ENCODE data around the gene NEXN. TPM values are rescaled to one million over a fixed set of nuclear protein-coding genes. Genes with fewer than 3 reads are reported as not detected.

NEXN gene
- total and polyA plus RNA-seq, 4 donors = 7.6 to 20.9 (median 12.5) TPM

DNA sequence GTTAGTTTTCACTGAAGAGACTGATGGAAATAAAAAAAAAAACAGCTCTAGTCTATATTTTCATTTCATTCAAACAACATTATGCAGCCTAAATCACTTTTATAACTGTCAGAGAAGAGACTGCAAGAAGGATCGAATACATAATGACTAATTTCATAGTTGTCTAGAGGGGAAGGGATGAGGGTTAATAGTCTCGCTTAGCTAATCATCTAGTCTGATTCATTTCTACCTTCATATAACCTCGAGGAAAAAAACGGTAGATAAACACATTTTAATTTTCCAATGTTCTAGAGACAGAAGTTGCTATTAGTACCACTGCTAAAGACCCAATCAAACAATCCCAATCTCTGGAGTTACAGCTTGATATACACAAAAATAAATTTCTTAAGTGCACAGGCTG is 87.0 kb downstream of the NEXN start:
- peak overlapping the region; percentile 28 to 61 for H3K9ac ChIP-seq (ENCODE audit: insufficient read depth in 1 of 2, low read length in 2 of 2)
- no peaks in the 10 kb centered on the region for H3K9me3 ChIP-seq (ENCODE audit: control insufficient read depth in 4 of 4, insufficient read depth in 3 of 4, low read length in 3 of 4)
- peaks cover 0 to 28% (median 8%) of the 10 kb centered on the region in 5 donors for H3K4me1 ChIP-seq (ENCODE audit: control insufficient read depth in 5 of 5, insufficient read depth in 5 of 5, low read length in 5 of 5)
- no peak overlapping the region for H3K27ac ChIP-seq (ENCODE audit: low read depth in 1 of 2, low read length in 1 of 2)
- H3K36me3 ChIP-seq (ENCODE audit: control insufficient read depth in 4 of 4, insufficient read depth in 4 of 4, low read length in 4 of 4) = peaks cover 0 to 22% (median 7%) of the 10 kb centered on the region in 4 donors
- TF ChIP-seq, protein P1, sequence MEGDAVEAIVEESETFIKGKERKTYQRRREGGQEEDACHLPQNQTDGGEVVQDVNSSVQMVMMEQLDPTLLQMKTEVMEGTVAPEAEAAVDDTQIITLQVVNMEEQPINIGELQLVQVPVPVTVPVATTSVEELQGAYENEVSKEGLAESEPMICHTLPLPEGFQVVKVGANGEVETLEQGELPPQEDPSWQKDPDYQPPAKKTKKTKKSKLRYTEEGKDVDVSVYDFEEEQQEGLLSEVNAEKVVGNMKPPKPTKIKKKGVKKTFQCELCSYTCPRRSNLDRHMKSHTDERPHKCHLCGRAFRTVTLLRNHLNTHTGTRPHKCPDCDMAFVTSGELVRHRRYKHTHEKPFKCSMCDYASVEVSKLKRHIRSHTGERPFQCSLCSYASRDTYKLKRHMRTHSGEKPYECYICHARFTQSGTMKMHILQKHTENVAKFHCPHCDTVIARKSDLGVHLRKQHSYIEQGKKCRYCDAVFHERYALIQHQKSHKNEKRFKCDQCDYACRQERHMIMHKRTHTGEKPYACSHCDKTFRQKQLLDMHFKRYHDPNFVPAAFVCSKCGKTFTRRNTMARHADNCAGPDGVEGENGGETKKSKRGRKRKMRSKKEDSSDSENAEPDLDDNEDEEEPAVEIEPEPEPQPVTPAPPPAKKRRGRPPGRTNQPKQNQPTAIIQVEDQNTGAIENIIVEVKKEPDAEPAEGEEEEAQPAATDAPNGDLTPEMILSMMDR (IDR thresholded peaks at IDR 0.05; ENCODE audit: control extremely low read depth, extremely low read depth) = no peak
- WGBS, 2 donors = 37 to 52% methylated on average over 4 of the region's 4 CpGs
- no peak overlapping the region for H3K4me3 ChIP-seq
- ATAC-seq (ENCODE audit: insufficient read depth, low FRiP score) = no peak
- no peak for DNase-seq
- no peaks in the 10 kb centered on the region for H3K27me3 ChIP-seq (ENCODE audit: control insufficient read depth in 3 of 3, insufficient read depth in 3 of 3, low read length in 2 of 3)

DNA sequence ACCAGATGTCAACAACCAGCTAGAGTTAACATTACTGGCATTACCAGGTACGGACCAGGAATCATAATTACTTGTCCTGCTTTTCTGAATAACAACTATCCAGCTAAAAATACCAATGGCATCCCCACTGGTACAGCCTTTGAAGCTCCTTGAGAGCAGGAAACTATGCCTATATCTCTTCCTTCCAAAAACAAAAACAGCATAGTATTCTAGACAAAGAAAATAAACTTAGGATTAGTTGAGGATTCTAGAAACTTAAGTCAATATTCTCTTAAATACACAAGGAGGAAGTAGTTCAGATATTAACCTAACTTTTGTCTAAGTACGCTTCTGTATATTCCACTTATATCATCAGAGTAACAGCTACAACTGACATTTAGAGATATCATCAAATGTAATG is 87.5 kb downstream of the NEXN start:
- Histone ChIP-seq H3K27ac (ENCODE audit: low read depth in 1 of 2, low read length in 1 of 2) (no peak overlapping the region), H3K4me1 (ENCODE audit: control insufficient read depth in 5 of 5, insufficient read depth in 5 of 5, low read length in 5 of 5) (peaks cover 0 to 33% (median 8%) of the 10 kb centered on the region in 5 donors), H3K27me3 (ENCODE audit: control insufficient read depth in 3 of 3, insufficient read depth in 3 of 3, low read length in 2 of 3) (no peaks in the 10 kb centered on the region), H3K36me3 (ENCODE audit: control insufficient read depth in 4 of 4, insufficient read depth in 4 of 4, low read length in 4 of 4) (peaks cover 0 to 20% (median 7%) of the 10 kb centered on the region in 4 donors), H3K9ac (ENCODE audit: insufficient read depth in 1 of 2, low read length in 2 of 2) (peak overlapping the region; percentile 28 to 61), H3K4me3 (no peak overlapping the region), H3K9me3 (ENCODE audit: control insufficient read depth in 4 of 4, insufficient read depth in 3 of 4, low read length in 3 of 4) (no peaks in the 10 kb centered on the region)
- WGBS, 2 donors = 25 to 37% methylated on average over 2 of the region's 2 CpGs
- TF ChIP-seq, protein P1 (IDR thresholded peaks at IDR 0.05; ENCODE audit: control extremely low read depth, extremely low read depth) = no peak
- DNase-seq (peak in 1 of 3 donors; percentile 42), ATAC-seq (ENCODE audit: insufficient read depth, low FRiP score) (no peak)

DNA sequence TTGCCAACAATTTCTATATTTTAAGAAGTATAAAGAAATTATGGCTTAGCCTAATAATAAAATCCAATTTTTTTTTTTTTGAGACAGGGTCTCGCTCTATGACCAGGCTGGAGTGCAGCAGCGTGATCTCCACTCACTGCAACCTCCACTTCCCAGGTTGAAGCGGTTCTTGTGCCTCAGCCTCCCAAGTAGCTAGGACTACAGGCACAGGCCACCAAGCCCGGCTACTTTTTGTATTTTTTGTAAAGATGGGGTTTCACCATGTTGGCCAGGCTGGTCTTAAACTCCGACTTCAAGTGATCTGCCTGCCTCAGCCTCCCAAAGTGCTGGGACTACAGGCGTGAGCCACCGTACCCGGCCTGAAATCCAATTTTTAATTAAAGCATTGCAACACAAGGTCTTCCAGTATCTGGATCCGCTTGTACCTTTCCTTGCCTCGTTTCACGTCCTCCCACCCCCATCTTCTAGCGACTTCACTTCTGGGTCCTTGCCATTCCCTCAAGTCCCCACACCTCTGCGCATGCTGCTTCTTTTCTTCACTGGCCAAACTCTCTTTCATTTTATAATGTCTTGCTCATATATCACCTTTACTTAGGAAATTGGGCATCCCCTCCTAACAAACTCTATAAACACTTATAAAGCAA is 88.1 kb downstream of the NEXN start:
- Histone ChIP-seq H3K36me3 (ENCODE audit: control insufficient read depth in 4 of 4, insufficient read depth in 4 of 4, low read length in 4 of 4) (peaks cover 0 to 19% (median 7%) of the 10 kb centered on the region in 4 donors), H3K4me1 (ENCODE audit: control insufficient read depth in 5 of 5, insufficient read depth in 5 of 5, low read length in 5 of 5) (peaks cover 0 to 33% (median 10%) of the 10 kb centered on the region in 5 donors), H3K27me3 (ENCODE audit: control insufficient read depth in 3 of 3, insufficient read depth in 3 of 3, low read length in 2 of 3) (no peaks in the 10 kb centered on the region), H3K4me3 (peak overlapping the region; percentile 1), H3K9me3 (ENCODE audit: control insufficient read depth in 4 of 4, insufficient read depth in 3 of 4, low read length in 3 of 4) (no peaks in the 10 kb centered on the region), H3K9ac (ENCODE audit: insufficient read depth in 1 of 2, low read length in 2 of 2) (peak overlapping the region in 1 of 2 donors; percentile 9), H3K27ac (ENCODE audit: low read depth in 1 of 2, low read length in 1 of 2) (no peak overlapping the region)
- WGBS, 2 donors = 70 to 78% methylated on average over 13 of the region's 13 CpGs
- ATAC-seq (ENCODE audit: insufficient read depth, low FRiP score) (no peak), DNase-seq (peak in 1 of 3 donors; percentile 26)
- TF ChIP-seq, protein P1 (IDR thresholded peaks at IDR 0.05; ENCODE audit: control extremely low read depth, extremely low read depth) = no peak

DNA sequence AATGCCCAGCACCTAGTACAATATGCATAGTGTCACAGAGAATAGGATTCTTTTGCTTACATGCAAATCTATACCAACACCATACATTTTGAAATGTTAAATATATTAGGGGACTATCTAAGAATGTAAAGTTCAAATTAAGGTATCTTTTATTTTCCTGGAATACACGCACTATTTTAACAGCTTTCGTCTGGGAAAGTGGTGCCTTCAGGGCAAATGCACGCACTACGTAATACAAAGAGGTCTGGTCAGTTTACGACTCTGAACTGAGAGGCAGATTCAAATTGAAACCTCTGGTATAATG is 89.5 kb downstream of the NEXN start:
- WGBS, 2 donors = 0 to 1% methylated on average over 5 of the region's 5 CpGs
- H3K9me3 ChIP-seq (ENCODE audit: control insufficient read depth in 4 of 4, insufficient read depth in 3 of 4, low read length in 3 of 4) = no peaks in the 10 kb centered on the region
- TF ChIP-seq, protein P1 (IDR thresholded peaks at IDR 0.05; ENCODE audit: control extremely low read depth, extremely low read depth) = no peak
- DNase-seq (no peak), ATAC-seq (ENCODE audit: insufficient read depth, low FRiP score) (no peak)
- peak overlapping the region; percentile 96 for H3K4me3 ChIP-seq
- peaks cover 0 to 14% (median 7%) of the 10 kb centered on the region in 4 donors for H3K36me3 ChIP-seq (ENCODE audit: control insufficient read depth in 4 of 4, insufficient read depth in 4 of 4, low read length in 4 of 4)
- H3K4me1 ChIP-seq (ENCODE audit: control insufficient read depth in 5 of 5, insufficient read depth in 5 of 5, low read length in 5 of 5) = peaks cover 0 to 33% (median 10%) of the 10 kb centered on the region in 5 donors
- peak overlapping the region; percentile 94 to 100 for H3K27ac ChIP-seq (ENCODE audit: low read depth in 1 of 2, low read length in 1 of 2)
- H3K9ac ChIP-seq (ENCODE audit: insufficient read depth in 1 of 2, low read length in 2 of 2) = peak overlapping the region; percentile 99 to 100
- H3K27me3 ChIP-seq (ENCODE audit: control insufficient read depth in 3 of 3, insufficient read depth in 3 of 3, low read length in 2 of 3) = no peaks in the 10 kb centered on the region

All from lung (tissue), 12 donors.